ENCODE measurements around the gene DUXB. TPM values are rescaled to one million over a fixed set of nuclear protein-coding genes. Genes with fewer than 3 reads are reported as not detected.

DUXB gene
- total RNA-seq, 1 experiment from 2014 or later: not detected

DNA sequence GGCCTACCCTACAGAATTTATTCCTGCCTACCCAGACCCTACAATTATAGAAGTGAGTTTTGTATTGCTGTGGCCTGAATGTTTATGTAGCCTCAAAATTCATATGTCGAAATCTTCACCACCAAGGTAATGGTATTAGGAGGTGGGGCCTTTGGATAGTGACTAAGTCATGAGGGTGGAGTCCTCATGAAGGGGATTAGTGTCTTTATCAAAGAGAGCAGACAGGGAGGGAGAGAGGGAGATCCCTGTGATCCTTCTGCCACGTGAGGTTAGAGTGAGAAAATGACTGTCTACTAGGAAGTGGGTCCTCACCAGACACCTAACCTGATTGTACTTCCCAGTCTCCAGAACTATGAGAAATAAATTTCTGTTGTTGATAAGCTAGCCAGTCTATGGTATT is 981 bp upstream of the DUXB start:
- peak overlapping the region in 1 of 3 experiments; percentile 40; a peak in 1 of 7 replicates for H3K27ac Mint-ChIP-seq
- Histone ChIP-seq H2BK5ac (ENCODE audit: insufficient read length, low read length) (no peak overlapping the region), H3K4ac (ENCODE audit: low read depth, low read length) (no peak overlapping the region), H4K20me1 (ENCODE audit: control insufficient read depth, insufficient read depth, insufficient read length) (no peaks in the 10 kb centered on the region), H3K18ac (ENCODE audit: insufficient read length, low read depth, low read length) (no peak overlapping the region), H2BK12ac (ENCODE audit: insufficient read length, low read depth, low read length) (no peak overlapping the region), H3K4me2 (ENCODE audit: insufficient read depth, insufficient read length, low read length) (no peak overlapping the region), H3K9me3 (ENCODE audit: control insufficient read depth, low read depth, low read length) (no peaks in the 10 kb centered on the region), H3K23me2 (ENCODE audit: insufficient read length, low read depth, low read length, poor library complexity, severe bottlenecking) (no peaks in the 10 kb centered on the region), H2BK20ac (ENCODE audit: low read depth, low read length, poor library complexity, severe bottlenecking) (no peak overlapping the region), H2AK5ac (ENCODE audit: insufficient read length, low read length) (no peak overlapping the region), H2BK15ac (ENCODE audit: low read depth, low read length) (no peak overlapping the region), H4K5ac (ENCODE audit: insufficient read length, low read depth, low read length) (no peak overlapping the region), H2AFZ (ENCODE audit: low read length) (no peak overlapping the region), H3K27me3 (ENCODE audit: insufficient read depth, low read length) (no peaks in the 10 kb centered on the region), H4K91ac (ENCODE audit: insufficient read length, low read depth, low read length) (no peak overlapping the region), H3K14ac (ENCODE audit: insufficient read depth, low read length) (no peak overlapping the region), H3K79me1 (ENCODE audit: insufficient read depth, low read depth, low read length, poor library complexity, severe bottlenecking) (no peaks in the 10 kb centered on the region), H3T11ph (ENCODE audit: low read length) (no peak overlapping the region), H3K23ac (ENCODE audit: insufficient read length, low read depth, low read length) (no peak overlapping the region), H3K27ac (ENCODE audit: insufficient read length, low read depth, low read length) (no peak overlapping the region), H3K79me2 (ENCODE audit: insufficient read depth, low read length) (no peaks in the 10 kb centered on the region), H3K9ac (ENCODE audit: extremely low read depth, insufficient read length, low read length) (no peak overlapping the region), H2BK120ac (ENCODE audit: low read depth, low read length, poor library complexity, severe bottlenecking) (no peak overlapping the region), H4K8ac (replicated peaks; ENCODE audit: insufficient read length, low read depth, low read length) (no peak overlapping the region), H3K56ac (ENCODE audit: insufficient read length, low read depth, low read length) (no peak overlapping the region), H3K4me1 (ENCODE audit: insufficient read depth, low read length) (no peaks in the 10 kb centered on the region)
- no peaks in the 10 kb centered on the region for H3K36me3 Mint-ChIP-seq (ENCODE audit: insufficient read depth in 1 of 3, low read depth in 3 of 3)
- DNase-seq: no peak
- H3K9me3 Mint-ChIP-seq: no peaks in the 10 kb centered on the region; a peak in 4 of 5 replicates
- no CpG with 5 or more reads among the region's 2 CpGs for WGBS (ENCODE audit: extremely low coverage, insufficient read length, low lambda C conversion rate)
- H3K4me3 Mint-ChIP-seq: no peak overlapping the region
- H3K27me3 Mint-ChIP-seq (ENCODE audit: low read depth): peaks cover 1% of the 10 kb centered on the region; the same call in 1 of the 2 replicates
- H3K4me1 Mint-ChIP-seq: peaks cover 15 to 19% of the 10 kb centered on the region in 2 experiments
- TF ChIP-seq, protein P1, sequence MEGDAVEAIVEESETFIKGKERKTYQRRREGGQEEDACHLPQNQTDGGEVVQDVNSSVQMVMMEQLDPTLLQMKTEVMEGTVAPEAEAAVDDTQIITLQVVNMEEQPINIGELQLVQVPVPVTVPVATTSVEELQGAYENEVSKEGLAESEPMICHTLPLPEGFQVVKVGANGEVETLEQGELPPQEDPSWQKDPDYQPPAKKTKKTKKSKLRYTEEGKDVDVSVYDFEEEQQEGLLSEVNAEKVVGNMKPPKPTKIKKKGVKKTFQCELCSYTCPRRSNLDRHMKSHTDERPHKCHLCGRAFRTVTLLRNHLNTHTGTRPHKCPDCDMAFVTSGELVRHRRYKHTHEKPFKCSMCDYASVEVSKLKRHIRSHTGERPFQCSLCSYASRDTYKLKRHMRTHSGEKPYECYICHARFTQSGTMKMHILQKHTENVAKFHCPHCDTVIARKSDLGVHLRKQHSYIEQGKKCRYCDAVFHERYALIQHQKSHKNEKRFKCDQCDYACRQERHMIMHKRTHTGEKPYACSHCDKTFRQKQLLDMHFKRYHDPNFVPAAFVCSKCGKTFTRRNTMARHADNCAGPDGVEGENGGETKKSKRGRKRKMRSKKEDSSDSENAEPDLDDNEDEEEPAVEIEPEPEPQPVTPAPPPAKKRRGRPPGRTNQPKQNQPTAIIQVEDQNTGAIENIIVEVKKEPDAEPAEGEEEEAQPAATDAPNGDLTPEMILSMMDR (conservative IDR thresholded peaks at IDR 0.05): no peak

Measured in H9 (cell line).